GM18517 (cell line): Measurements from ENCODE around the gene BRD7.

Source experiments
- ATAC-seq: cut with Tn5 transposase; IDR thresholded peaks from one replicate; pipeline ENCODE4 v1.9.1; 2021; ENCODE audit warnings: mild to moderate bottlenecking, moderate library complexity; ENCODE audit not compliant: unreplicated experiment

The BRD7 gene

GRCh38 chr16:50275428-50276325 lies 93.1 kb downstream of the BRD7 start:
- ATAC-seq, result no peak

- ATAC-seq, result no peak
Observed at GRCh38 chr16:50275098-50275415, 93.7 kb downstream of the BRD7 start.

GRCh38 chr16:50274326-50275097 lies 94.3 kb downstream of the BRD7 start:
- ATAC-seq, result peak; percentile 29

GRCh38 chr16:50273888-50274325 lies 94.9 kb downstream of the BRD7 start:
- peak; percentile 72 for ATAC-seq

- no peak for ATAC-seq
Observed at GRCh38 chr16:50273382-50273690, 95.5 kb downstream of the BRD7 start.

GRCh38 chr16:50272687-50273381 lies 96.0 kb downstream of the BRD7 start:
- ATAC-seq, result no peak

GRCh38 chr16:50272111-50272571 lies 96.6 kb downstream of the BRD7 start:
- no peak for ATAC-seq

GRCh38 chr16:50271148-50272041 lies 97.4 kb downstream of the BRD7 start:
- no peak for ATAC-seq

GRCh38 chr16:50270510-50271147 lies 98.2 kb downstream of the BRD7 start:
- ATAC-seq, result no peak

- ATAC-seq, result no peak
Observed at GRCh38 chr16:50269769-50270509, 98.8 kb downstream of the BRD7 start.

GRCh38 chr16:50269061-50269705 lies 99.6 kb downstream of the BRD7 start:
- no peak for ATAC-seq

GRCh38 chr16:50268352-50268751 lies 100.4 kb downstream of the BRD7 start:
- ATAC-seq, result no peak

- no peak for ATAC-seq
Observed at GRCh38 chr16:50267651-50268050, 101.1 kb downstream of the BRD7 start.

GRCh38 chr16:50267151-50267631 lies 101.6 kb downstream of the BRD7 start:
- no peak for ATAC-seq

- peak; percentile 79 for ATAC-seq
Observed at GRCh38 chr16:50266337-50267091, 102.3 kb downstream of the BRD7 start, which contains the start of gene ADCY7. TSS of gene ADCY7 (plus strand) at chr16:50266551. CDS start at chr16:50288180, 21,629 bp downstream.
